ENCODE data around the gene TAS2R43. TPM values are rescaled to one million over a fixed set of nuclear protein-coding genes. Genes with fewer than 3 reads are reported as not detected.

Gene TAS2R43, protein sequence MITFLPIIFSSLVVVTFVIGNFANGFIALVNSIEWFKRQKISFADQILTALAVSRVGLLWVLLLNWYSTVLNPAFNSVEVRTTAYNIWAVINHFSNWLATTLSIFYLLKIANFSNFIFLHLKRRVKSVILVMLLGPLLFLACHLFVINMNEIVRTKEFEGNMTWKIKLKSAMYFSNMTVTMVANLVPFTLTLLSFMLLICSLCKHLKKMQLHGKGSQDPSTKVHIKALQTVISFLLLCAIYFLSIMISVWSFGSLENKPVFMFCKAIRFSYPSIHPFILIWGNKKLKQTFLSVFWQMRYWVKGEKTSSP
- total RNA-seq (2014; rRNA removed) (not detected in 2 replicates), Bru-seq, nascent RNA (percentile 51 among the genes with signal in this experiment), BruChase-seq, experiment 1, labeled RNA remaining after a 6-hour chase (percentile 41 among the genes with signal in this experiment), BruChase-seq, experiment 2, labeled RNA remaining after a 2-hour chase (percentile 48 among the genes with signal in this experiment)
- long read RNA-seq = 0 reads

DNA sequence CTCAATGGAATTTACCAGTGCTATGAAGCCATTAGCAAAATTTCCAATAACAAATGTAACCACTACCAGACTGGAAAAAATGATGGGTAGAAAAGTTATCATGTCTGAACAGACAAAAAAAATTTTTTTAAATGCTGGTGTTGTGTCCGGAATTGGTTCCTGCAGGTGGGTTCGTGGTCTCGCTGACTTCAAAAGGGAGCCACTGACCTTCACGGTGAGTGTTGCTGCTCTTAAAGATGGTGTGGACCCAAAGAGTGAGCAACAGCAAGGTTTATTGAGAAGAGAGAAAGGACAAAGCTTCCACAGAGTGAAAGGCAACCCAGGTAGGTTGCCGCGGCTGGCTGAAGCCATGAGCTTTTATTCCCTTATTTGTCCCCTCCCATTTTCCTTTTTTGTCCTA lies at the start of gene TAS2R43:
Gene TAS2R43, minus strand, starts transcription at position 186 of the 400 bp plus-strand sequence. Its CDS starts 84 bp downstream, at position 102.
- BruUV-seq (replicated peaks) = no TSS peak
- H3K4me2 ChIP-seq (ENCODE audit: low read length) = no peak within 1 kb of the TSS
- H3K36me3 ChIP-seq (ENCODE audit: low read depth, low read length) = no peaks in the 10 kb centered on the region
- H3K27ac ChIP-seq (ENCODE audit: low read length) = no peak within 1 kb of the TSS
- no peak within 1 kb of the TSS for H2AFZ ChIP-seq (ENCODE audit: low read length)
- H3K79me2 ChIP-seq (ENCODE audit: low read length) = no peaks in the 10 kb centered on the region
- DNase-seq (no peak), ATAC-seq (no peak)
- no peaks in the 10 kb centered on the region for H3K4me1 ChIP-seq (ENCODE audit: insufficient read depth, low read length)
- ChIA-PET CTCF (no interaction called here), POLR2A (ENCODE audit: unreplicated experiment) (no interaction called here)
- H3K9me2 ChIP-seq (replicated peaks; ENCODE audit: low read length) = no peaks in the 10 kb centered on the region
- H4K20me1 ChIP-seq (ENCODE audit: low read length) = no peaks in the 10 kb centered on the region
- no peak within 1 kb of the TSS for H3K9ac ChIP-seq (ENCODE audit: low read length)
- no peaks in the 10 kb centered on the region for H3K9me3 ChIP-seq (ENCODE audit: low read length)
- H3K27me3 ChIP-seq (ENCODE audit: low read length) = no peaks in the 10 kb centered on the region
- H3F3A ChIP-seq (ENCODE audit: low read length, unreplicated experiment) = no peaks in the 10 kb centered on the region
- TF ChIP-seq EZH2phosphoT487 (IDR thresholded peaks at IDR 0.05; ENCODE audit: borderline replicate concordance, low read length) (no peak), EZH2 (IDR thresholded peaks at IDR 0.05; ENCODE audit: low read length, unreplicated experiment) (no peak)
- TF ChIP-seq, protein P1, sequence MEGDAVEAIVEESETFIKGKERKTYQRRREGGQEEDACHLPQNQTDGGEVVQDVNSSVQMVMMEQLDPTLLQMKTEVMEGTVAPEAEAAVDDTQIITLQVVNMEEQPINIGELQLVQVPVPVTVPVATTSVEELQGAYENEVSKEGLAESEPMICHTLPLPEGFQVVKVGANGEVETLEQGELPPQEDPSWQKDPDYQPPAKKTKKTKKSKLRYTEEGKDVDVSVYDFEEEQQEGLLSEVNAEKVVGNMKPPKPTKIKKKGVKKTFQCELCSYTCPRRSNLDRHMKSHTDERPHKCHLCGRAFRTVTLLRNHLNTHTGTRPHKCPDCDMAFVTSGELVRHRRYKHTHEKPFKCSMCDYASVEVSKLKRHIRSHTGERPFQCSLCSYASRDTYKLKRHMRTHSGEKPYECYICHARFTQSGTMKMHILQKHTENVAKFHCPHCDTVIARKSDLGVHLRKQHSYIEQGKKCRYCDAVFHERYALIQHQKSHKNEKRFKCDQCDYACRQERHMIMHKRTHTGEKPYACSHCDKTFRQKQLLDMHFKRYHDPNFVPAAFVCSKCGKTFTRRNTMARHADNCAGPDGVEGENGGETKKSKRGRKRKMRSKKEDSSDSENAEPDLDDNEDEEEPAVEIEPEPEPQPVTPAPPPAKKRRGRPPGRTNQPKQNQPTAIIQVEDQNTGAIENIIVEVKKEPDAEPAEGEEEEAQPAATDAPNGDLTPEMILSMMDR (conservative IDR thresholded peaks at IDR 0.05; ENCODE audit: low read depth, low read length) = no peak
- no peak within 1 kb of the TSS for H3K4me3 ChIP-seq (ENCODE audit: low read length)
- intact Hi-C loops (cut with micrococcal nuclease) = no loop called here

- no peaks in the 10 kb centered on the region for H3F3A ChIP-seq (ENCODE audit: low read length, unreplicated experiment)
- ATAC-seq (no peak), DNase-seq (no peak)
- no peak for TF ChIP-seq EZH2 (IDR thresholded peaks at IDR 0.05; ENCODE audit: low read length, unreplicated experiment)
- TF ChIP-seq, protein P1 (conservative IDR thresholded peaks at IDR 0.05; ENCODE audit: low read depth, low read length) = no peak
- TF ChIP-seq EZH2phosphoT487 (IDR thresholded peaks at IDR 0.05; ENCODE audit: borderline replicate concordance, low read length) = no peak
- H3K4me1 ChIP-seq (ENCODE audit: insufficient read depth, low read length) = no peaks in the 10 kb centered on the region
- peaks cover 17% of the 10 kb centered on the region; the same call in 1 of the 2 replicates for H3K79me2 ChIP-seq (ENCODE audit: low read length)
- no peaks in the 10 kb centered on the region for H4K20me1 ChIP-seq (ENCODE audit: low read length)
- H3K4me2 ChIP-seq (ENCODE audit: low read length) = no peak overlapping the region
- H3K9ac ChIP-seq (ENCODE audit: low read length) = no peak overlapping the region
- no peak overlapping the region for H2AFZ ChIP-seq (ENCODE audit: low read length)
- ChIA-PET POLR2A (ENCODE audit: unreplicated experiment) (no interaction called here), CTCF (no interaction called here)
- no peak overlapping the region for H3K4me3 ChIP-seq (ENCODE audit: low read length)
- H3K9me3 ChIP-seq (ENCODE audit: low read length) = no peaks in the 10 kb centered on the region
- no peaks in the 10 kb centered on the region for H3K27me3 ChIP-seq (ENCODE audit: low read length)
- intact Hi-C loops (cut with micrococcal nuclease) = no loop called here
- BruUV-seq (replicated peaks) = no TSS peak
- H3K36me3 ChIP-seq (ENCODE audit: low read depth, low read length) = no peaks in the 10 kb centered on the region
- H3K27ac ChIP-seq (ENCODE audit: low read length) = no peak overlapping the region
- no peaks in the 10 kb centered on the region for H3K9me2 ChIP-seq (replicated peaks; ENCODE audit: low read length)
Observed at GRCh38 chr12:11136075-11136474, 44.0 kb upstream of the TAS2R43 start.

DNA sequence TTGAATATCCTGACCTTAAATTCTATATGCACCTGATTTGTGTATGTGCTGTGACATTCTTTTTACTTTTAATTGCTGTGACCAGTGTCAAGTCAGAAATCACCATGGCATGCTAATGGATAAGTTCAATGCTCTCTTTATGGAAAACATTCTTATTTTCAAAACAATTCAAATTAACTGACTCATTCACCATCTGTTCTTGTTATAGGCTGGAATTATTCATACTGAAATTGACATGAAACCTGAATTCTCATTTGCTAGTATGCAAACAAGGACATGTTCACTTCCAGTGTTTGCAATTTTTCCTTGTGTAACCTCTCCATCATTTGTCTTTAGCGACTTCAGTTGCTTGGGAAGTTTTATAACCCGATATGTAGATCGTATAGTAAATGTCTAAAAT lies 42.2 kb upstream of the TAS2R43 start, which contains the start of gene TAS2R30:
Gene TAS2R30, minus strand, starts transcription at position 340 of the 400 bp plus-strand sequence. CDS start 400 bp downstream, outside the sequence.
- no peaks in the 10 kb centered on the region for H3K9me2 ChIP-seq (replicated peaks; ENCODE audit: low read length)
- H3K4me3 ChIP-seq (ENCODE audit: low read length) = no peak within 1 kb of the TSS
- POLR2A ChIA-PET (ENCODE audit: unreplicated experiment) = no interaction called here
- H3K4me1 ChIP-seq (ENCODE audit: insufficient read depth, low read length) = no peaks in the 10 kb centered on the region
- CTCF ChIA-PET = no interaction called here
- no TSS peak for BruUV-seq (replicated peaks)
- DNase-seq = no peak
- H3K27me3 ChIP-seq (ENCODE audit: low read length) = no peaks in the 10 kb centered on the region
- H3K79me2 ChIP-seq (ENCODE audit: low read length) = peaks cover 3% of the 10 kb centered on the region; the same call in 1 of the 2 replicates
- no peak within 1 kb of the TSS for H3K9ac ChIP-seq (ENCODE audit: low read length)
- H3K4me2 ChIP-seq (ENCODE audit: low read length) = no peak within 1 kb of the TSS
- H3K9me3 ChIP-seq (ENCODE audit: low read length) = no peaks in the 10 kb centered on the region
- no peak within 1 kb of the TSS for H2AFZ ChIP-seq (ENCODE audit: low read length)
- no peak for ATAC-seq
- H4K20me1 ChIP-seq (ENCODE audit: low read length) = no peaks in the 10 kb centered on the region
- TF ChIP-seq EZH2 (IDR thresholded peaks at IDR 0.05; ENCODE audit: low read length, unreplicated experiment) = no peak
- no peak for TF ChIP-seq EZH2phosphoT487 (IDR thresholded peaks at IDR 0.05; ENCODE audit: borderline replicate concordance, low read length)
- TF ChIP-seq, protein P1 (conservative IDR thresholded peaks at IDR 0.05; ENCODE audit: low read depth, low read length) = no peak
- intact Hi-C loops (cut with micrococcal nuclease) = no loop called here
- H3K27ac ChIP-seq (ENCODE audit: low read length) = no peak within 1 kb of the TSS
- H3K36me3 ChIP-seq (ENCODE audit: low read depth, low read length) = no peaks in the 10 kb centered on the region
- H3F3A ChIP-seq (ENCODE audit: low read length, unreplicated experiment) = no peaks in the 10 kb centered on the region

All from PC-3 (cell line).